ENCODE measurements around the gene SLC9C1. TPM values are rescaled to one million over a fixed set of nuclear protein-coding genes. Genes with fewer than 3 reads are reported as not detected.

SLC9C1 gene
- total RNA-seq, 1 donor from 2014 or later: not detected

DNA sequence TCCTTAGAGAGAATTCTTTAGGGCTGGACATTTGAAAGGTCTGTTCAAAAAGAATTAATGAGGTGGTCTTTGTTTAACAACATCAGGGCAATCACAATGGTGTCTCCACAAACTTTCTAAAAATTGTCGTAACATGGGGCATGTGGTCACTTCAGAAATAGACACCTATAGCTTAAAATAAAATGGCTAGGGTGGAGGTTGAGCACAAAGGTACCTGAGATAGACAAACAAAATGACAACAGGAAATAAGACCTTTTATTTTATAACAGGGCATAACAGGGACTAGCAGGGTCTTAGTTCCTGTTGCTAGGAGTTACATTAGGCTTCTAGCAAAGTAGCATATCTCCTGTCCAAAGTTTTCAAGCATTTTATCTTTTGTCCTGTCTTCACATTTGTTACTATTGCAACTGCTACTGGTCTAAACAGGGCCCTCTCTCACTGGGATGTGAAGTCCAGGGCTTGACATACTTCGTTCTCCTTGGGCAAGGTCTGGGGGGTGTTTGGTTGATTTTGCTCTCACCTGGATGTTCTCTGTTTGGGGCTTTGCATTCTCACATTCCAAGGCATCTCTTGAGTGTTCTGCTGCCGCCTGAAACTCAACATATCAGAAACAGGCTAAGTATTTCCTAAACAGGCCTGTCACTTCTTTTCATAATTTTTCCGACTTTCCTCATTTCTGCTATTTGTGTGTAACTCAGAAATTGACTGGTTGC is 163.9 kb downstream of the SLC9C1 start:
- TF ChIP-seq, protein P1, sequence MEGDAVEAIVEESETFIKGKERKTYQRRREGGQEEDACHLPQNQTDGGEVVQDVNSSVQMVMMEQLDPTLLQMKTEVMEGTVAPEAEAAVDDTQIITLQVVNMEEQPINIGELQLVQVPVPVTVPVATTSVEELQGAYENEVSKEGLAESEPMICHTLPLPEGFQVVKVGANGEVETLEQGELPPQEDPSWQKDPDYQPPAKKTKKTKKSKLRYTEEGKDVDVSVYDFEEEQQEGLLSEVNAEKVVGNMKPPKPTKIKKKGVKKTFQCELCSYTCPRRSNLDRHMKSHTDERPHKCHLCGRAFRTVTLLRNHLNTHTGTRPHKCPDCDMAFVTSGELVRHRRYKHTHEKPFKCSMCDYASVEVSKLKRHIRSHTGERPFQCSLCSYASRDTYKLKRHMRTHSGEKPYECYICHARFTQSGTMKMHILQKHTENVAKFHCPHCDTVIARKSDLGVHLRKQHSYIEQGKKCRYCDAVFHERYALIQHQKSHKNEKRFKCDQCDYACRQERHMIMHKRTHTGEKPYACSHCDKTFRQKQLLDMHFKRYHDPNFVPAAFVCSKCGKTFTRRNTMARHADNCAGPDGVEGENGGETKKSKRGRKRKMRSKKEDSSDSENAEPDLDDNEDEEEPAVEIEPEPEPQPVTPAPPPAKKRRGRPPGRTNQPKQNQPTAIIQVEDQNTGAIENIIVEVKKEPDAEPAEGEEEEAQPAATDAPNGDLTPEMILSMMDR (conservative IDR thresholded peaks at IDR 0.05; ENCODE audit: low read depth, low read length): no peak
- no peak for DNase-seq (ENCODE audit: low read depth)
- H3K4me3 ChIP-seq (ENCODE audit: low read depth, low read length): no peak overlapping the region

DNA sequence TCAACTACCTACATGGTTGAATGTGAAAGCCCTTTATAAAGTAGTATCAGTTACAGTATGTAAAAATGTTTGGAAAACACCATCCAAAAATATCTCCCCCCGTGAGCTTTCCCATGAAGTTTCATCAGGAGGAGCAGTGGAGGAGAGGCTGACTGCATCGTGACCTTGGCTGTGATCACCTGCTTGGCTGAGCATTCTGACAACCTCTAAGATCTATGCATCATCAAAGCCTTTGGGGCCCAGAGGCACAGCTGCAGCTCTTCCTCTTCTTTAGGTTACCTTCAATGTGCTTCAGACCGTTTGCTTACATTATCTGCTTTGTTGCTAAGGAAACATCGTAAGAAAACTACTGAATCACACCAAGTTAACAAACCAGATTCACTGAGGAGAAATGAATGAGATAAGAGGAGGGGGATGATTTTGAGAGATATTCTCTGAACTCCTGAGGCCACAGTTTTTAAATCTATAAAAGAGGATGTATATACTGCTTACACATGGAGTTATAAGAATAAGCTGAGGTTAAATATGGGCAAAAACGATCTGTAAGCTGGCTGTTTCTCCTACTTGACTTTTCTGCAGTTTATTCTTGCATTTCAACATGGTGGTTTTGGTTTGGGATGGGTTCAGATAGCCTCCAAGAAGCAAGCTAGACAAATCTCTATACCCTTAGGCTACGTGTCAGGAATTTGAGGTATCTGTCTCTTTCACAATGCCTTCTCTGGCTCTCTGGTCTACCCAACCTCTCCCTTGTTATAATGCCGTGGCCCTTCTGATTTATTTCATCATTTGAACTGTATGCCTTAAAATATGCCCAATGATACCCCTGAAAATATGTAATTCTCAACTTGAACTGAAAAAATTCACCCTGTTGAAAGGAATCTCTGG is 164.9 kb downstream of the SLC9C1 start:
- TF ChIP-seq, protein P1 (conservative IDR thresholded peaks at IDR 0.05; ENCODE audit: low read depth, low read length): no peak

DNA sequence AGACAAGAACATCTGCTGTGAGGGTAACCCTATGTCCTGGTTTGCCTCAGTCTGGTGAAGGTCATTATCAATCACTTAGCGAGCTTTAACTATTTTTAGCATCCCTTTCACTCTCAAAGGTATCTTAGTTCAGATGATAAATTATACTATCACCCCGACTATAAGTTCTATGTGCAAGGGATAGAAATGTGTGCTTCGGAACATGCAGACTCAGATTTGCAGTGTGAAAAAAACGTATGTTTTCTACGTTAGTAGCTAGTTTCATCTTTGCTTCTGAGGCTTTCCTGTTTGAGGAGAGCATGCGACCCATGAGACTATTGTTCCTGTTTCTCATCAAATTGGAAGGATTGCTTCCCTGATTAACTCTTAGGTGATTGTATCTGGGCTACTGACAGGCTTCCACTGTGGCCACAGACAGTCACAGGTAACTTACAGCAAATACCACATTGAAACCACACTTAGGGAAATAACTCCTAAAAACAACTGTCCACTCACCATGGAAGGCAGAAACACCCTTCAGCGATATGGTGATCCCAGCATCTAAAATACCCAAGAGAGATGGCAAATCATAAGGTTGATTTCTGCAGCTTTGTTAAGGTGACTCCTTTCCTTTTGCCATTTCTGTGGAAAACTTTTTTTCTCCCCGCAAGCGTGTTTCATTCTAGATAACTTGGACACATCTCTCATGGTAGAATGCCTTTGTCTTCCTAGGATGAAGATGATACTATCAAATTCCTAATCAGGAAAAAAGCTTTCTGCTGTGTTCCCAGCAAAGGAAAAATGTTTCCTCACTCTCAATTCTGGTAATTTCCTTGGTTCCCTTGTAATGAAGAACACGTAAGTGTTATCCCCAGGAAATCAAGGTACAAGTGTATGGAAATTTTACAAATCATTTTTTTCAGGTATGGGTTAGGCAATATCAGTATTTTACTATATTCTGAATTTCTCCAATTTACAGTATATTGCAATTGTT is 166.2 kb downstream of the SLC9C1 start:
- TF ChIP-seq, protein P1 (conservative IDR thresholded peaks at IDR 0.05; ENCODE audit: low read depth, low read length): no peak
- no peak overlapping the region for H3K4me3 ChIP-seq (ENCODE audit: low read depth, low read length)
- no peak for DNase-seq (ENCODE audit: low read depth)

More for the DNA sequence above, 164.9 kb downstream of the SLC9C1 start:
- no peak for DNase-seq (ENCODE audit: low read depth)
- H3K4me3 ChIP-seq (ENCODE audit: low read depth, low read length): no peak overlapping the region

DNA sequence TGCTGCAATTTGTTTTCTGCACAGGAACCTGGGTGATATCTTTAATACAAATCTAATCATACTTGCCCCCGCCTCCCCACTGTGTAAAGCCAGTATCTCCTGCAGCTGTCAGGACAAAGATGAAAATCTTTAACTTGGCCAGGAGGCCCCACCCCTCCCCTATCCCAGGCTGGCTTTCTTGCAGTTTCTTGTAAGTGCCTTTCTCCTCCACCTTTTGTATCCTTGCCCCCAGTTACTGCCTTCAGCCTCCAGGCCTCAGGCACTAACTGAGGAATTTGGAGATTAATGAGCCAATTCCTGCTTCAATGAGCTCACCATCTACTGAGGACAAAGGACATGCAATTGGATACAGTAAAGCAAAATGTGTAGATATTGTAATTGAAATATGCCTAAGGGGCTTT is 167.5 kb downstream of the SLC9C1 start:
- no peak overlapping the region for H3K4me3 ChIP-seq (ENCODE audit: low read depth, low read length)
- DNase-seq (ENCODE audit: low read depth): no peak
- TF ChIP-seq, protein P1 (conservative IDR thresholded peaks at IDR 0.05; ENCODE audit: low read depth, low read length): no peak

DNA sequence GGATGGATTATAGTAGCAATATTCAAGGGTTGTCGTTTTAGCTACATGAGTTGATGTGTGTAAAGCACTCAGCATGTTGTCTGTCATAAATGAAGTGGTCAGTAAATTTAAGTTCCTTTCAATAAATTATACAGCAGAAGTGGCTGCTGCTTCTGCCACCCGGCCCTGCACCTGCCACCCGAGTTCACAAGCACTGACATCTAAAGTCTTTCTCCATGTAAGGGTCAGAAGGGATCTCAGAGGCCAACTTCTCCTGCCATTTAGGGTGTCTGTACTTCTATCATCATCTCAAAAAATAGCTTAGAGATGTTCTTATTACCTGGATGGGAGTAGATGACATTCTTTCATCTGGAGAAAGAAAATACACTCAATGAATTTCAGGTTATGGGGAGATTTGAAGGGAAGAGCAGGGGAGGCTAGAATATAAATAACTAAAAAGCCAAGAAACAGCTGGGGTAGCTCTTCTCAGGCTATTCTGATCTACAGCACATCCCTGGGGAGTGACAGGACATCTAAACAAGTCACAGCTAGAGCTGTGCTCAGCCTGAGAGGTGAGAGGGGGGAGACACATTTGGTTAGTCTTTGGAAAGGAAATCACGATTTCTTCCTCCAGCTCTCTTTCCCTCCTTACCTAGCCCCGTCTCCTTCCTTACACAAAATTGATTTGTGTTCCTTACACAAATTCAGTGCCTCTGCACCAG is 169.0 kb downstream of the SLC9C1 start:
- TF ChIP-seq, protein P1 (conservative IDR thresholded peaks at IDR 0.05; ENCODE audit: low read depth, low read length): no peak
- DNase-seq (ENCODE audit: low read depth): no peak
- H3K4me3 ChIP-seq (ENCODE audit: low read depth, low read length): no peak overlapping the region

DNA sequence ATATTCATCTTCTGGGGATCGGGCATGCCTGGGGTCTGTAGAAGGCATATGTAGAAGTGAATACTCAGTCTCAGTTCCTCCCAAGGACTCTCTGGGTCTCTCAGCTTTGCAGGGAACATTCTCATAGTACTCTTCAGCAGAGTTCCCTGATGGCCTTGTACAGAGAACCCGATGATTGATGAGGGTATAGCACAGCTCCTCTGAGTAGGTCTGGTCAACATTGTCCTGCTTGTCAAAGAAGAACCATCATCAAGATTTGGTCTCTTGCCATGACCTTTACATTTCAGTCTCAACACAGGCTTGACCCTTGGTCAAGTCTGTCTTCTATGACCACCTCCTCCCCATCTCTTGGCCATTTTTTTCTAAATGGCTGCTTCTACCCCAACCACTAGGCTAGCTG is 170.5 kb downstream of the SLC9C1 start:
- no peak overlapping the region for H3K4me3 ChIP-seq (ENCODE audit: low read depth, low read length)
- TF ChIP-seq, protein P1 (conservative IDR thresholded peaks at IDR 0.05; ENCODE audit: low read depth, low read length): no peak
- DNase-seq (ENCODE audit: low read depth): no peak
